Natural killer cell (primary cell): Measurements from ENCODE around the gene ACAD10. TPM values are rescaled to one million over a fixed set of nuclear protein-coding genes. Genes with fewer than 3 reads are reported as not detected.

ENCODE experiments used
- ATAC-seq, 3 donors: fragments of 150-1000 bp in 2 of 3; fragments of 200-7000 bp in 1 of 3; cut with Tn5 transposase; 1 replicate in 1 of 3; 2 replicates in 2 of 3; pipeline ENCODE4 v1.10.0; 2021; ENCODE audit warnings: mild to moderate bottlenecking in 2 of 3, moderate library complexity in 2 of 3
- DNase-seq, 2 donors: peaks; one replicate each; pipeline versions ENCODE4 v3.0.0 to v3.0.0-alpha.2; 2013 to 2021; ENCODE audit warnings: mixed read lengths in 1 of 2
- H3K27ac ChIP-seq: one replicate; pipeline ENCODE4 v1.5.1; 2013; ENCODE audit warnings: mild to moderate bottlenecking, low read length
- H3K27me3 ChIP-seq: one replicate; pipeline ENCODE4 v1.6.1; 2013; ENCODE audit warnings: low read length; ENCODE audit not compliant: control insufficient read depth, insufficient read depth
- H3K36me3 ChIP-seq: one replicate; pipeline ENCODE4 v1.6.1; 2013; ENCODE audit warnings: low read length; ENCODE audit not compliant: control insufficient read depth, insufficient read depth
- H3K4me1 ChIP-seq: one replicate; pipeline ENCODE4 v1.6.1; 2013; ENCODE audit warnings: low read length; ENCODE audit not compliant: control insufficient read depth, insufficient read depth
- H3K4me3 ChIP-seq: one replicate; pipeline ENCODE4 v1.5.1; 2013; ENCODE audit warnings: low read length
- H3K9me3 ChIP-seq: one replicate; pipeline ENCODE4 v1.6.1; 2013; ENCODE audit warnings: low read length; ENCODE audit not compliant: control insufficient read depth, insufficient read depth
- H3K27ac Mint-ChIP-seq, 2 donors: one replicate each; pipeline ENCODE4 v1.8.0; 2022; ENCODE audit warnings: mild to moderate bottlenecking in 2 of 2, mixed read lengths in 2 of 2, moderate library complexity in 1 of 2
- H3K27me3 Mint-ChIP-seq, 2 donors: one replicate each; pipeline ENCODE4 v1.8.0; 2022; ENCODE audit warnings: low read depth in 2 of 2, mixed read lengths in 2 of 2
- H3K36me3 Mint-ChIP-seq: one replicate; pipeline ENCODE4 v1.8.0; 2022; ENCODE audit warnings: mixed read lengths
- H3K4me1 Mint-ChIP-seq, 2 donors: one replicate each; pipeline ENCODE4 v1.8.0; 2022; ENCODE audit warnings: mixed read lengths in 2 of 2
- H3K4me3 Mint-ChIP-seq: one replicate; pipeline ENCODE4 v1.8.0; 2022; ENCODE audit warnings: mild to moderate bottlenecking, moderate library complexity, mixed read lengths
- H3K9me3 Mint-ChIP-seq, 2 donors: one replicate each; pipeline ENCODE4 v1.8.0; 2022; ENCODE audit warnings: mixed read lengths in 2 of 2
- CTCF ChIP-seq: fragments of 200-600 bp; IDR thresholded peaks from one replicate; pipeline ENCODE4 v1.8.0; 2022; ENCODE audit warnings: antibody characterized with exemption
- WGBS: methylation state at CpG from one replicate; pipeline ENCODE4 v1.1.7; 2013; ENCODE audit warnings: missing lambda C conversion rate; ENCODE audit not compliant: insufficient coverage; 5-methylcytosine and 5-hydroxymethylcytosine counted together
- intact Hi-C: fragments of 100-400 bp; cut with micrococcal nuclease; formaldehyde crosslinking; loops from one replicate; pipeline ENCODE4 v1.14.2; 2022
- total RNA-seq, 4 donors: library from RNA; stranded (reverse); fragments of 120-200 nt in 1 of 4; gene quantifications; one replicate each; pipeline versions ENCODE4 v1.2.3 to v1.2.4, GENCODE V29; 2013 to 2022

ACAD10 gene
- total RNA-seq, 3 donors from 2014 or later (not counting 1 experiment from before 2014, with no cell fraction given): 19.0 to 29.0 (median 27.0) TPM

DNA sequence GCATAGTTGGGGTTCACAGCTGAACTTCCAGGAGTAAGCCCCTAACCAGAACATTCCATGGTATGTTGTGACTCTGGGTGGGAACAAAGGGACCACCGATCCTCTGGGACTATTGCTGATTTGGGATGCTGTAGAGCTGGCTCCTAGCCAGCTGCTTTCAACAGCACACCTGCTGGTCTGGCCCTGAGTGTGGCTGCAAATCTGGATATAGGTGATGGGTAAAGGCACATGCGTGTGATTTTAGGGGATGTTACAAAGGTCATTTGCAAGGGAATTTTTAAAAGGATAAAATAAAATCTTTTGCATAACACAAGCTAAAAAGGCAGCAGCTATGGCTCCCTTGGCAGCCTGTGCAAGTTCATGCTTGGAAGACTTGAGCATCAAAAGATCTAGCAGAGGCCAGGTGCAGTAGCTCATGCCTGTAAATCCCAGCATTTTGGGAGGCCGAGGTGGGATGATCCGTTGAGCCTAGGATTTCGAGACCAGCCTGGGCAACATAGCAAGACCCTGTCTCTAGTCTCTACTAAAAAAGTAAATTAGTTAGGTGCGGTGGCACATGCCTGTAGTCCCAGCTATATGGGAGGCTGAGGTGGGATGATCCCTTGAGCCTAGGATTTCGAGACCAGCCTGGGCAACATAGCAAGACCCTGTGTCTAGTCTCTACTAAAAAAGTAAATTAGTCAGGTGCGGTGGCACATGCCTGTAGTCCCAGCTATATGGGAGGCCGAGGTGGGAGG lies 82.5 kb downstream of the ACAD10 start:
- no peaks in the 10 kb centered on the region for H3K9me3 Mint-ChIP-seq
- WGBS: 92% methylated on average over 9 of the region's 9 CpGs
- Histone ChIP-seq H3K36me3 (no peaks in the 10 kb centered on the region), H3K27me3 (peaks cover 3% of the 10 kb centered on the region), H3K4me1 (peaks cover 10% of the 10 kb centered on the region), H3K4me3 (no peak overlapping the region), H3K27ac (no peak overlapping the region), H3K9me3 (no peaks in the 10 kb centered on the region)
- H3K4me1 Mint-ChIP-seq: peaks cover 17% of the 10 kb centered on the region in 2 donors
- intact Hi-C loops: no loop called here
- H3K27me3 Mint-ChIP-seq: peaks cover 29 to 31% of the 10 kb centered on the region in 2 donors
- no peak for ATAC-seq
- H3K4me3 Mint-ChIP-seq: no peak overlapping the region
- no peak for TF ChIP-seq CTCF
- no peaks in the 10 kb centered on the region for H3K36me3 Mint-ChIP-seq
- DNase-seq: no peak
- no peak overlapping the region for H3K27ac Mint-ChIP-seq

- Mint-ChIP-seq H3K4me1 (peaks cover 17% of the 10 kb centered on the region in 2 donors), H3K4me3 (no peak overlapping the region), H3K9me3 (no peaks in the 10 kb centered on the region), H3K27me3 (peaks cover 18 to 21% of the 10 kb centered on the region in 2 donors), H3K27ac (no peak overlapping the region), H3K36me3 (no peaks in the 10 kb centered on the region)
- WGBS: 88% methylated on average over 6 of the region's 8 CpGs
- TF ChIP-seq CTCF: no peak
- ATAC-seq (no peak), DNase-seq (no peak)
- H3K4me3 ChIP-seq: no peak overlapping the region
- no peaks in the 10 kb centered on the region for H3K36me3 ChIP-seq
- H3K27ac ChIP-seq: no peak overlapping the region
- no peaks in the 10 kb centered on the region for H3K9me3 ChIP-seq
- peaks cover 3% of the 10 kb centered on the region for H3K27me3 ChIP-seq
- peaks cover 17% of the 10 kb centered on the region for H3K4me1 ChIP-seq
- intact Hi-C loops: no loop called here
These were observed 83.7 kb downstream of the ACAD10 start for GRCh38 chr12:111769599-111769998.

GRCh38 chr12:111773801-111774551 lies 88.1 kb downstream of the ACAD10 start:
- WGBS: 76% methylated on average over 17 of the region's 17 CpGs
- Histone ChIP-seq H3K4me3 (no peak overlapping the region), H3K27ac (peak overlapping the region; percentile 72), H3K27me3 (no peaks in the 10 kb centered on the region), H3K4me1 (peaks cover 26% of the 10 kb centered on the region), H3K9me3 (no peaks in the 10 kb centered on the region), H3K36me3 (no peaks in the 10 kb centered on the region)
- Mint-ChIP-seq H3K9me3 (no peaks in the 10 kb centered on the region), H3K4me3 (no peak overlapping the region), H3K27me3 (peaks cover 10 to 16% of the 10 kb centered on the region in 2 donors), H3K4me1 (peaks cover 0 to 5% of the 10 kb centered on the region in 2 donors), H3K36me3 (no peaks in the 10 kb centered on the region), H3K27ac (no peak overlapping the region)
- no peak for DNase-seq
- intact Hi-C loops: no loop called here
- ATAC-seq: no peak
- TF ChIP-seq CTCF: no peak
